GM12892 (cell line): Measurements from ENCODE around the gene SPC24.

Experiments
- POLR2A ChIP-seq: IDR thresholded peaks from 2 replicates; pipeline ENCODE4 v1.6.1; 2011; ENCODE audit warnings: low read depth, low read length, control low read depth
- POLR2AphosphoS5 ChIP-seq: IDR thresholded peaks from 2 replicates; pipeline ENCODE4 v1.6.1; 2011; ENCODE audit warnings: low read depth, low read length, control low read depth
- TAF1 ChIP-seq: IDR thresholded peaks from 2 replicates; pipeline ENCODE4 v1.6.1; 2011; ENCODE audit warnings: low read depth, mild to moderate bottlenecking, control low read depth, low read length, borderline replicate concordance

DNA sequence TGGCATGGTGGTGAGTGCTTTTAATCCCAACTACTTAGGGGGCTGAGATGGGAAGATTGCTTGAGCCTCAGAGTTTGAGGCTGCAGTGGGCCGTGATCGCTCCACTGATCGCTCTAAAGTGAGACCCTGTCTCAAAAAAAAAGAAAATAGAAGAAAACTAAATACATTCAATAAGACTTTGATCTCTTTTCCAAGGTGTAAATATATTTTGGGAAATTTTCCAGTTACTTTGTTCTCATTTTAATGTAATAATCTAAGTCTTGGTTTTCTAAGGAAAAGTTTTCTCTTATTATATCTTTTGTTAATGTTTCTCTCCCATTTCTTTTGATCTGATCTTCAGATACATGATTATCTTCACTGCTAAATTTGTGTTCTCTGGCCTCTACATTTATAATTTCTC is 56.7 kb downstream of the SPC24 start:
- TF ChIP-seq POLR2AphosphoS5 (no peak), POLR2A (no peak), TAF1 (no peak)
